ENCODE results near the gene ATP5PD. TPM values are rescaled to one million over a fixed set of nuclear protein-coding genes. Genes with fewer than 3 reads are reported as not detected.
A peak's percentile ranks its signal among the peaks of the same experiment; 100 is the strongest.

Gene ATP5PD
- total and polyA plus RNA-seq, 2 of the 13 experiments (the other 11 are each of a cell fraction or from before 2014, with no cell fraction given) = 158 to 428 TPM

GRCh38 chr17:75084039-75084660 lies 37.4 kb upstream of the ATP5PD start (continued):
- no peak for TF ChIP-seq SRSF9 (IDR thresholded peaks at IDR 0.05; ENCODE audit: borderline replicate concordance, insufficient read depth, low read depth, low read length, poor library complexity, severe bottlenecking)
- no peak; the same call in 1 of the 2 replicates for TF ChIP-seq SIX4 (CRISPR knock-in tag; IDR thresholded peaks at IDR 0.05)
- no peak for TF ChIP-seq MAFK (conservative IDR thresholded peaks at IDR 0.05 in 1 of 2, IDR thresholded peaks at IDR 0.05 in 1 of 2; ENCODE audit: low read length in 2 of 2)
- no peak for TF ChIP-seq GMEB2 (CRISPR knock-in tag; IDR thresholded peaks at IDR 0.05; ENCODE audit: low read depth)
- TF ChIP-seq NFATC3 (CRISPR knock-in tag; IDR thresholded peaks at IDR 0.05) = no peak
- no peak for TF ChIP-seq ZFP82 (CRISPR knock-in tag; IDR thresholded peaks at IDR 0.05; ENCODE audit: borderline replicate concordance)
- TF ChIP-seq PATZ1 (CRISPR knock-in tag; IDR thresholded peaks at IDR 0.05) = peak; percentile 79; the same call in 1 of the 2 replicates
- TF ChIP-seq ZMAT5 (CRISPR knock-in tag; IDR thresholded peaks at IDR 0.05; ENCODE audit: borderline replicate concordance, low read depth) = no peak
- no peak for TF ChIP-seq CHCHD3 (CRISPR knock-in tag; IDR thresholded peaks at IDR 0.05)
- peak; percentile 75; the same call in 1 of the 2 replicates for TF ChIP-seq AHDC1 (CRISPR knock-in tag; IDR thresholded peaks at IDR 0.05; ENCODE audit: borderline replicate concordance)
- 0 out of 2 replicates have a peak, but pooled peaks have one; percentile 31 for TF ChIP-seq ZNF670 (CRISPR knock-in tag; IDR thresholded peaks at IDR 0.05; ENCODE audit: borderline replicate concordance)
- TF ChIP-seq JARID2 (CRISPR knock-in tag; IDR thresholded peaks at IDR 0.05; ENCODE audit: insufficient replicate concordance) = peak; percentile 48
- 0 out of 2 replicates have a peak, but pooled peaks have one; percentile 51 for TF ChIP-seq MYPOP (CRISPR knock-in tag; IDR thresholded peaks at IDR 0.05)
- no peak for TF ChIP-seq MAFG (CRISPR knock-in tag; IDR thresholded peaks at IDR 0.05)
